WTC11 (cell line): ENCODE measurements around the gene ACACA. TPM values are rescaled to one million over a fixed set of nuclear protein-coding genes. Genes with fewer than 3 reads are reported as not detected.

ENCODE experiments used
- ATAC-seq: fragments of 200-7000 bp; cut with Tn5 transposase; 2 replicates; pipeline ENCODE4 v1.10.0; 2021; ENCODE audit warnings: mild to moderate bottlenecking, moderate library complexity
- CTCF ChIA-PET: fragments of 300-600 bp; sonication (Branson Sonifier 250); formaldehyde crosslinking; loops from one replicate; lab custom pipeline; 2021; ENCODE audit warnings: antibody characterized with exemption; lab: Charles Lee
- POLR2A ChIA-PET: fragments of 350-600 bp; sonication (Branson Sonifier 250); formaldehyde crosslinking; loops from one replicate; lab custom pipeline; 2021; ENCODE audit warnings: antibody characterized with exemption; lab: Charles Lee
- DNase-seq: peaks from one replicate; pipeline ENCODE4 v3.0.0; 2021; ENCODE audit warnings: low spot score
- H3K27ac Mint-ChIP-seq: 2 replicates; pipeline ENCODE4 v1.8.0; 2021; ENCODE audit warnings: mixed read lengths
- H3K27me3 Mint-ChIP-seq: 2 replicates; pipeline ENCODE4 v1.8.0; 2021; ENCODE audit warnings: low read depth, mild to moderate bottlenecking, moderate library complexity, mixed read lengths
- H3K36me3 Mint-ChIP-seq: 2 replicates; pipeline ENCODE4 v1.8.0; 2021; ENCODE audit warnings: mixed read lengths
- H3K4me1 Mint-ChIP-seq: 2 replicates; pipeline ENCODE4 v1.8.0; 2022; ENCODE audit warnings: mixed read lengths
- H3K4me3 Mint-ChIP-seq: 2 replicates; pipeline ENCODE4 v1.8.0; 2021; ENCODE audit warnings: mild to moderate bottlenecking, moderate library complexity, mixed read lengths
- H3K9me3 Mint-ChIP-seq: 2 replicates; pipeline ENCODE4 v1.8.0; 2021; ENCODE audit warnings: mixed read lengths
- ATF3 ChIP-seq: sonication (generic); formaldehyde crosslinking; conservative IDR thresholded peaks from 2 replicates; pipeline ENCODE4 v1.8.1; 2022; ENCODE audit warnings: mild to moderate bottlenecking, missing genetic modification reagents
- FOXP1 ChIP-seq: sonication (generic); formaldehyde crosslinking; IDR thresholded peaks from 2 replicates; pipeline ENCODE4 v1.8.0; 2022; ENCODE audit warnings: missing genetic modification reagents, mild to moderate bottlenecking, moderate library complexity, borderline replicate concordance
- IRF2 ChIP-seq: sonication (generic); formaldehyde crosslinking; IDR thresholded peaks from 2 replicates; pipeline ENCODE4 v1.8.0; 2022; ENCODE audit warnings: low read depth, missing genetic modification reagents, borderline replicate concordance
- MLX ChIP-seq: sonication (generic); formaldehyde crosslinking; IDR thresholded peaks from 2 replicates; pipeline ENCODE4 v1.8.1; 2023; ENCODE audit warnings: mild to moderate bottlenecking, missing genetic modification reagents, moderate library complexity
- NFYB ChIP-seq: sonication (generic); formaldehyde crosslinking; conservative IDR thresholded peaks from 2 replicates; pipeline ENCODE4 v1.8.0; 2022; ENCODE audit warnings: low read depth, missing genetic modification reagents
- NR3C1 ChIP-seq: sonication (generic); formaldehyde crosslinking; conservative IDR thresholded peaks from 2 replicates; pipeline ENCODE4 v1.8.1; 2023; ENCODE audit warnings: low read depth, mild to moderate bottlenecking, missing genetic modification reagents
- ZBTB21 ChIP-seq: sonication (generic); formaldehyde crosslinking; IDR thresholded peaks from 2 replicates; pipeline ENCODE4 v1.8.1; 2023; ENCODE audit warnings: mild to moderate bottlenecking, missing genetic modification reagents, borderline replicate concordance
- ZNF425 ChIP-seq: fragments of 250-450 bp; sonication (Bioruptor Pico); conservative IDR thresholded peaks from 2 replicates; pipeline ENCODE4 v1.9.0; 2021; ENCODE audit warnings: mild to moderate bottlenecking
- total RNA-seq: library from RNA; stranded (reverse); gene quantifications from 3 replicates; pipeline ENCODE4 v1.2.3, GENCODE V29; 2021
- TF ChIP-seq, protein P1 (sequence below): sonication (generic); formaldehyde crosslinking; IDR thresholded peaks from 2 replicates; pipeline ENCODE4 v1.8.1; 2023; ENCODE audit warnings: mild to moderate bottlenecking, moderate library complexity, missing genetic modification reagents

Gene ACACA
- total RNA-seq, 1 experiment from 2014 or later = 167 TPM

DNA sequence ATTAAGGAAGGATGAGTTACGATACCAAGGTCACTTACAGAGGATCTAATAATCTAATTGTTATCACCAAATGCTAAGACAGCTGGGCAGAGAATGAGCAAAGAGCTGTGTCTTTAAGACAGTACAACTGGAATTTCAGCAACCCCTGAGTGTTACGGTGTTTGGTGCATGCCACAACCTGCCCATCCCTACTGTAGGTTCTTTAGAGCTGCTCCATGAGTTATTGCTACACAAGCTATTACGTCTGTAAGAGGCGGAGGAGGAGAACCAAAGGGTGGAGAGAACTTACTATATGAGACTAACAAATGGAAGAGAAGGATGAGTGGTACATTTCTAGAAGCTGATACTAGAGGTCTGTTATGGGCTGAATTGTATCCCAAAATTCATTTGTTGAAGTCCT, 45.1 kb downstream of the ACACA start:
- CTCF ChIA-PET = interaction anchor here (0.7 to 2.3 kb wide), 4 partner anchors 10 to 62 kb away, joined by 3 to 10 read pairs (median 3); no protein-coding TSS in a partner anchor
- peaks cover 3% of the 10 kb centered on the region; the same call in 1 of the 2 replicates for H3K36me3 Mint-ChIP-seq
- H3K4me3 Mint-ChIP-seq = no peak overlapping the region
- no peak for ATAC-seq
- H3K9me3 Mint-ChIP-seq = no peaks in the 10 kb centered on the region
- peaks cover 35% of the 10 kb centered on the region for H3K4me1 Mint-ChIP-seq
- POLR2A ChIA-PET = no interaction called here
- H3K27ac Mint-ChIP-seq = no peak overlapping the region
- DNase-seq = no peak
- no peaks in the 10 kb centered on the region for H3K27me3 Mint-ChIP-seq
- TF ChIP-seq MLX (CRISPR knock-in tag) (no peak), IRF2 (CRISPR knock-in tag) (no peak), ATF3 (CRISPR knock-in tag) (no peak), ZBTB21 (CRISPR knock-in tag) (no peak)
- TF ChIP-seq, all 79 proteins: peak for 0

GRCh38 chr17:37360632-37361031, 46.0 kb downstream of the ACACA start:
- H3K4me3 Mint-ChIP-seq = no peak overlapping the region
- no peaks in the 10 kb centered on the region for H3K27me3 Mint-ChIP-seq
- peaks cover 36% of the 10 kb centered on the region for H3K4me1 Mint-ChIP-seq
- H3K9me3 Mint-ChIP-seq = no peaks in the 10 kb centered on the region
- ChIA-PET CTCF (interaction anchor here (1.1 to 2.3 kb wide), 3 partner anchors 11 to 25 kb away, joined by 3 to 10 read pairs (median 3); no protein-coding TSS in a partner anchor), POLR2A (no interaction called here)
- no peak for TF ChIP-seq ATF3 (CRISPR knock-in tag)
- DNase-seq (no peak), ATAC-seq (no peak)
- peaks cover 3% of the 10 kb centered on the region; the same call in 1 of the 2 replicates for H3K36me3 Mint-ChIP-seq
- no peak overlapping the region for H3K27ac Mint-ChIP-seq

DNA sequence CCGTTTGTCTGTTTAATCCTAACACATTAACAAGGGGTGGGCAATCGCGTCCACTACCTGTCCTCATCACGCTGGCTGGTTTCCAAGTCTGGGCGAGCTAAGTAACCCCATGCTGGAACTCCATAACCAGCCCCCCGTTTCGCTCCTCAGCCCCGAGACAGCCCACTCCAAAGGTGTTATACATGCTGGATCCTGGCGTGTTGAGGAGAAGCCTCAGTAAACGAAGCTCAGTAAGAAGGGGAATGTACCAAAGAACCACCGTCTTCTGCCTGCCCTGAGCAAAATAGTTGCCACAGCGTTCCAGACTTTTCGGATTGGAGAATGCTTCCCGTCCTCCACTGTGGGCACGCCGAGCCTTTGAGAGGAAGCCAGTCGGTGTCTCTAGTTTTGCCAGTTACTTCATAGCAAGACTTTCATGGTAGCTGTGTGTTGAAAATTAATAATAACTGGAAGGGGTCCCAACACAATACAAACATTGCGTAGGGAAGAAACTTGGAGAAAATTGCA, 46.9 kb downstream of the ACACA start:
- DNase-seq = no peak
- no peak for TF ChIP-seq ZNF425 (CRISPR knock-in tag)
- TF ChIP-seq FOXP1 = 0 out of 2 replicates have a peak, but pooled peaks have one; percentile 66
- TF ChIP-seq NR3C1 (CRISPR knock-in tag) = no peak
- TF ChIP-seq, protein P1, sequence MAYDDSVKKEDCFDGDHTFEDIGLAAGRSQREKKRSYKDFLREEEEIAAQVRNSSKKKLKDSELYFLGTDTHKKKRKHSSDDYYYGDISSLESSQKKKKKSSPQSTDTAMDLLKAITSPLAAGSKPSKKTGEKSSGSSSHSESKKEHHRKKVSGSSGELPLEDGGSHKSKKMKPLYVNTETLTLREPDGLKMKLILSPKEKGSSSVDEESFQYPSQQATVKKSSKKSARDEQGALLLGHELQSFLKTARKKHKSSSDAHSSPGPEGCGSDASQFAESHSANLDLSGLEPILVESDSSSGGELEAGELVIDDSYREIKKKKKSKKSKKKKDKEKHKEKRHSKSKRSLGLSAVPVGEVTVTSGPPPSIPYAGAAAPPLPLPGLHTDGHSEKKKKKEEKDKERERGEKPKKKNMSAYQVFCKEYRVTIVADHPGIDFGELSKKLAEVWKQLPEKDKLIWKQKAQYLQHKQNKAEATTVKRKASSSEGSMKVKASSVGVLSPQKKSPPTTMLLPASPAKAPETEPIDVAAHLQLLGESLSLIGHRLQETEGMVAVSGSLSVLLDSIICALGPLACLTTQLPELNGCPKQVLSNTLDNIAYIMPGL (CRISPR knock-in tag) = no peak
- no peak for TF ChIP-seq NFYB (CRISPR knock-in tag)
- Mint-ChIP-seq H3K4me3 (peak overlapping the region; percentile 62), H3K36me3 (peaks cover 3% of the 10 kb centered on the region; the same call in 1 of the 2 replicates), H3K4me1 (peaks cover 36% of the 10 kb centered on the region), H3K27ac (peak overlapping the region; percentile 95), H3K27me3 (no peaks in the 10 kb centered on the region), H3K9me3 (no peaks in the 10 kb centered on the region)
- no peak for ATAC-seq
- CTCF ChIA-PET = interaction anchor here (1.0 to 2.6 kb wide), 3 partner anchors 14 to 161 kb away, joined by 3 to 58 read pairs (median 7); no protein-coding TSS in a partner anchor
- POLR2A ChIA-PET = interaction anchor here (0.5 to 1.5 kb wide), 4 partner anchors 13 to 250 kb away, joined by 3 to 5 read pairs (median 4); partner anchors contain the start of gene SYNRG
